ENCODE results near the gene RIC3. TPM values are rescaled to one million over a fixed set of nuclear protein-coding genes. Genes with fewer than 3 reads are reported as not detected.

Gene RIC3
- total RNA-seq, 1 experiment from 2014 or later: not detected

DNA sequence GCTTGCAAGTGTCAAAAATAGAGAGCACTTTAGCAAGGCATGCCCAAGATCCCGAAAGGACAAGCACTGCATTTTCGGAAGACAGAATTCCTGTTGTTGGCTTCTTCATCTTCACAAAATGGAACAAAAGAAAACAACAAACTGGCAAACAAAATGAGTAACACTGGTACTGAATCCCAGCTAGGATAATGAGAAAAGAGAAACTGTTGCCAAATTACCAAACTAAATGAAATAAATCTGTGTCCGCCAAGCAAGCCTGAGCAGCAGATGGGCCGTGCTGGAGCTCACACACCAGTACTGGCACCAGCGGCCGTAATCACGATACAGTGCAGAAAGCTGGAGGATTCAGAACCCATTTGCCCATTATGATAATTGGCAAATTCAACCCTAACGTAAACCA, 57.2 kb downstream of the RIC3 start:
- Histone ChIP-seq H3K9me3 (ENCODE audit: low read depth, low read length, poor library complexity, severe bottlenecking) (no peaks in the 10 kb centered on the region), H3K4me3 (ENCODE audit: low read depth, low read length, poor library complexity, severe bottlenecking) (no peak overlapping the region), H3K36me3 (ENCODE audit: insufficient read depth, low read length, poor library complexity, severe bottlenecking) (no peaks in the 10 kb centered on the region), H3K27me3 (replicated peaks; ENCODE audit: insufficient read depth, low read depth, low read length, poor library complexity) (peaks cover 3% of the 10 kb centered on the region), H3K27ac (ENCODE audit: low read depth, low read length, poor library complexity, severe bottlenecking) (no peak overlapping the region), H3K4me1 (ENCODE audit: insufficient read depth, low read length, poor library complexity, severe bottlenecking) (no peaks in the 10 kb centered on the region)
- no TSS peak for BruUV-seq (replicated peaks)
- TF ChIP-seq CTCF (conservative IDR thresholded peaks at IDR 0.05; ENCODE audit: low read depth, low read length) (no peak), EZH2 (IDR thresholded peaks at IDR 0.05; ENCODE audit: borderline replicate concordance, low read depth, low read length, poor library complexity, severe bottlenecking) (no peak)
- POLR2A ChIA-PET (ENCODE audit: low non-redundant PET): no interaction called here
- no peak for DNase-seq (ENCODE audit: low spot score)
- intact Hi-C loops (cut with micrococcal nuclease; ENCODE audit: unreplicated experiment): no loop called here
- CTCF ChIA-PET: no interaction called here

GRCh38 chr11:8110396-8110795, 58.4 kb downstream of the RIC3 start:
- no TSS peak for BruUV-seq (replicated peaks)
- no peak for DNase-seq (ENCODE audit: low spot score)
- POLR2A ChIA-PET (ENCODE audit: low non-redundant PET): no interaction called here
- TF ChIP-seq CTCF (conservative IDR thresholded peaks at IDR 0.05; ENCODE audit: low read depth, low read length): no peak
- TF ChIP-seq EZH2 (IDR thresholded peaks at IDR 0.05; ENCODE audit: borderline replicate concordance, low read depth, low read length, poor library complexity, severe bottlenecking): no peak
- H3K9me3 ChIP-seq (ENCODE audit: low read depth, low read length, poor library complexity, severe bottlenecking): no peaks in the 10 kb centered on the region
- no peaks in the 10 kb centered on the region for H3K4me1 ChIP-seq (ENCODE audit: insufficient read depth, low read length, poor library complexity, severe bottlenecking)
- peaks cover 3% of the 10 kb centered on the region for H3K27me3 ChIP-seq (replicated peaks; ENCODE audit: insufficient read depth, low read depth, low read length, poor library complexity)
- H3K36me3 ChIP-seq (ENCODE audit: insufficient read depth, low read length, poor library complexity, severe bottlenecking): no peaks in the 10 kb centered on the region
- CTCF ChIA-PET: no interaction called here
- intact Hi-C loops (cut with micrococcal nuclease; ENCODE audit: unreplicated experiment): no loop called here
- no peak overlapping the region for H3K4me3 ChIP-seq (ENCODE audit: low read depth, low read length, poor library complexity, severe bottlenecking)
- H3K27ac ChIP-seq (ENCODE audit: low read depth, low read length, poor library complexity, severe bottlenecking): no peak overlapping the region

- no peaks in the 10 kb centered on the region for H3K36me3 ChIP-seq (ENCODE audit: insufficient read depth, low read length, poor library complexity, severe bottlenecking)
- no TSS peak for BruUV-seq (replicated peaks)
- ChIA-PET POLR2A (ENCODE audit: low non-redundant PET) (no interaction called here), CTCF (no interaction called here)
- H3K9me3 ChIP-seq (ENCODE audit: low read depth, low read length, poor library complexity, severe bottlenecking): no peaks in the 10 kb centered on the region
- H3K27me3 ChIP-seq (replicated peaks; ENCODE audit: insufficient read depth, low read depth, low read length, poor library complexity): peaks cover 3% of the 10 kb centered on the region
- TF ChIP-seq EZH2 (IDR thresholded peaks at IDR 0.05; ENCODE audit: borderline replicate concordance, low read depth, low read length, poor library complexity, severe bottlenecking) (no peak), CTCF (conservative IDR thresholded peaks at IDR 0.05; ENCODE audit: low read depth, low read length) (no peak)
- H3K27ac ChIP-seq (ENCODE audit: low read depth, low read length, poor library complexity, severe bottlenecking): no peak overlapping the region
- intact Hi-C loops (cut with micrococcal nuclease; ENCODE audit: unreplicated experiment): no loop called here
- DNase-seq (ENCODE audit: low spot score): no peak
- no peaks in the 10 kb centered on the region for H3K4me1 ChIP-seq (ENCODE audit: insufficient read depth, low read length, poor library complexity, severe bottlenecking)
- no peak overlapping the region for H3K4me3 ChIP-seq (ENCODE audit: low read depth, low read length, poor library complexity, severe bottlenecking)
Observed at GRCh38 chr11:8109675-8110074, 59.1 kb downstream of the RIC3 start.
